Naive B cell (primary cell): ENCODE data around the gene BCL2L14. TPM values are rescaled to one million over a fixed set of nuclear protein-coding genes. Genes with fewer than 3 reads are reported as not detected.
"Not testable (repeated sequence)": the region's sequence is repeated elsewhere in the genome, so short reads cannot be mapped to it uniquely, and the experiment has no call there.

Source experiments
- ATAC-seq, 2 donors: fragments of 150-1000 bp; cut with Tn5 transposase; 2 replicates each; pipeline ENCODE4 v1.10.0; 2021; ENCODE audit warnings: low read depth in 2 of 2, mild to moderate bottlenecking in 2 of 2, moderate library complexity in 2 of 2
- DNase-seq: peaks from one replicate; pipeline ENCODE4 v3.0.0; 2022
- H3K27ac Mint-ChIP-seq, 6 donors: one replicate each; pipeline ENCODE4 v1.8.0; 2020 to 2022; ENCODE audit warnings: mild to moderate bottlenecking in 6 of 6, mixed read lengths in 6 of 6, moderate library complexity in 5 of 6, inconsistent platforms in 2 of 6
- H3K27me3 Mint-ChIP-seq, 3 donors: one replicate each; pipeline ENCODE4 v1.8.0; 2021 to 2022; ENCODE audit warnings: mixed read lengths in 3 of 3, mild to moderate bottlenecking in 1 of 3
- H3K36me3 Mint-ChIP-seq, 2 donors: one replicate each; pipeline ENCODE4 v1.8.0; 2020 to 2022; ENCODE audit warnings: mixed read lengths in 2 of 2, inconsistent platforms in 1 of 2, mild to moderate bottlenecking in 1 of 2
- H3K4me1 Mint-ChIP-seq, 3 donors: one replicate each; pipeline ENCODE4 v1.8.0; 2020 to 2022; ENCODE audit warnings: mixed read lengths in 3 of 3, inconsistent platforms in 1 of 3, mild to moderate bottlenecking in 1 of 3, moderate library complexity in 1 of 3
- H3K4me3 Mint-ChIP-seq, 8 donors: one replicate each; pipeline ENCODE4 v1.8.0; 2020 to 2022; ENCODE audit warnings: mild to moderate bottlenecking in 8 of 8, mixed read lengths in 8 of 8, moderate library complexity in 8 of 8, inconsistent platforms in 2 of 8
- H3K9me3 Mint-ChIP-seq, 7 donors: one replicate each; pipeline ENCODE4 v1.8.0; 2020 to 2022; ENCODE audit warnings: mixed read lengths in 7 of 7, mild to moderate bottlenecking in 5 of 7, inconsistent platforms in 2 of 7, moderate library complexity in 1 of 7
- polyA plus RNA-seq, 6 donors: library from polyadenylated mRNA; unstranded; fragments of 300-500 nt; fragmentation: Illumina TruSeq; gene quantifications; one replicate each; pipeline ENCODE4 v1.2.3, GENCODE V29; 2021; ENCODE audit warnings: low read depth in 6 of 6

BCL2L14 gene
- polyA plus RNA-seq, 6 donors from 2014 or later: not detected

GRCh38 chr12:12138203-12139154 lies 67.7 kb downstream of the BCL2L14 start:
- H3K4me1 Mint-ChIP-seq: no peaks in the 10 kb centered on the region
- no peaks in the 10 kb centered on the region for H3K36me3 Mint-ChIP-seq
- no peaks in the 10 kb centered on the region for H3K9me3 Mint-ChIP-seq
- H3K27me3 Mint-ChIP-seq: no peaks in the 10 kb centered on the region
- DNase-seq (no peak), ATAC-seq (no peak)
- H3K27ac Mint-ChIP-seq: no peak overlapping the region
- no peak overlapping the region for H3K4me3 Mint-ChIP-seq

- H3K27ac Mint-ChIP-seq: peak overlapping the region in 1 of 6 donors; percentile 3
- ATAC-seq (no peak), DNase-seq (no peak)
- H3K36me3 Mint-ChIP-seq: no peaks in the 10 kb centered on the region
- no peak overlapping the region for H3K4me3 Mint-ChIP-seq
- no peaks in the 10 kb centered on the region for H3K27me3 Mint-ChIP-seq
- no peaks in the 10 kb centered on the region for H3K4me1 Mint-ChIP-seq
- no peaks in the 10 kb centered on the region for H3K9me3 Mint-ChIP-seq
Measured at GRCh38 chr12:12141000-12141399, 70.3 kb downstream of the BCL2L14 start.

- not testable (repeated sequence) for DNase-seq, H3K36me3 Mint-ChIP-seq
Measured at GRCh38 chr12:12144531-12144930, 73.8 kb downstream of the BCL2L14 start.

DNA sequence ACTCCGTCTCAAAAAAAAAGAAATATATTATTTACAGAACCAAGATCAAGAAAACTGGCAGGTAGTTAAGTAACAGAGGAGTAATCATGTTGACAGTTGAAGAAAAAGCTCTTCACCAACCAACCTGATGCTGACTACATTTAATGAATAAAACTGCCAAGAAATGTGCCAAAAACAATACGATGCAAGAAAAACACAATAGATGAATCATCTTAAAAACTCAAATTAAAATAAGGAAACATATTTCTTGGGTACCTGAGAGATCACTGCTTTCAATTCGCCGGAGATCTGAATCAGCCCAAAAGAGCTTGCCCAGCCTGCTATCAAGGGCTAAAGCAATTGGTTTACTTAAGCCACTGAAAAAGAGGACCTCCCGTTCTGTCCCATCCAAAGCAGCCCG lies 76.4 kb downstream of the BCL2L14 start:
- H3K27me3 Mint-ChIP-seq: no peaks in the 10 kb centered on the region

More at GRCh38 chr12:12144531-12144930, 73.8 kb downstream of the BCL2L14 start:
- H3K27ac Mint-ChIP-seq, H3K9me3 Mint-ChIP-seq, H3K27me3 Mint-ChIP-seq, H3K4me3 Mint-ChIP-seq, ATAC-seq, H3K4me1 Mint-ChIP-seq: not testable (repeated sequence)

More for the DNA sequence above, 76.4 kb downstream of the BCL2L14 start:
- Mint-ChIP-seq H3K27ac (no peak overlapping the region), H3K4me1 (no peaks in the 10 kb centered on the region), H3K36me3 (no peaks in the 10 kb centered on the region), H3K4me3 (no peak overlapping the region), H3K9me3 (no peaks in the 10 kb centered on the region)
- no peak for DNase-seq
- no peak for ATAC-seq

Other genes with a start within 250 kb of the BCL2L14 start
- 1 to 10 TPM in 2 of 6 donors, under 1 TPM in 2, not detected in 2; 0.48 to 1.2 (median 0.87) TPM for gene LRP6, start 196.1 kb downstream of the BCL2L14 start, polyA plus RNA-seq